GM15510 (cell line): ENCODE measurements around the gene TSPEAR.

ENCODE experiments used
- POLR2A ChIP-seq: IDR thresholded peaks from 3 replicates; pipeline ENCODE4 v1.6.1; 2011; ENCODE audit warnings: borderline replicate concordance; ENCODE audit not compliant: insufficient read length; ENCODE audit errors: extremely low read depth

TSPEAR gene

DNA sequence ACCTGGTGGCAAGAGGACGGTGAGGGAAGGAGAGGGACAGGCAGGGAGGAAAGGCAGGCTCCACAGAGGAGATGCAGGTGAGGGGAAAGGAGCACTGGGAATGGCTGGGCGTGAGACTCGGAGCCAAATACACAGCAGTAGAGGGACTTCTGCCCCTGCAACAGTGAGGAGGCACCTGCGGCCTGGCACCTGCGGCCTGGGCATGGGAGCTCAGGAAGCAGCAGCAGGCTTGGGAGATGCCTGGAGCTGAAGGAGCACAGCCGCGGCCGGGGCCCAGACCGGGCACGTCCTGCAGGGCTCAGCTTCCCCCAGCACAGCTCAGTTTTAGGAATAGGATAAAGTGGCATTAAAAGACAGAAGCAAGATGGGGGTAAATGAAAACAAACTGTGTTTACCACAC lies 20.9 kb upstream of the TSPEAR start:
- TF ChIP-seq POLR2A: no peak

DNA sequence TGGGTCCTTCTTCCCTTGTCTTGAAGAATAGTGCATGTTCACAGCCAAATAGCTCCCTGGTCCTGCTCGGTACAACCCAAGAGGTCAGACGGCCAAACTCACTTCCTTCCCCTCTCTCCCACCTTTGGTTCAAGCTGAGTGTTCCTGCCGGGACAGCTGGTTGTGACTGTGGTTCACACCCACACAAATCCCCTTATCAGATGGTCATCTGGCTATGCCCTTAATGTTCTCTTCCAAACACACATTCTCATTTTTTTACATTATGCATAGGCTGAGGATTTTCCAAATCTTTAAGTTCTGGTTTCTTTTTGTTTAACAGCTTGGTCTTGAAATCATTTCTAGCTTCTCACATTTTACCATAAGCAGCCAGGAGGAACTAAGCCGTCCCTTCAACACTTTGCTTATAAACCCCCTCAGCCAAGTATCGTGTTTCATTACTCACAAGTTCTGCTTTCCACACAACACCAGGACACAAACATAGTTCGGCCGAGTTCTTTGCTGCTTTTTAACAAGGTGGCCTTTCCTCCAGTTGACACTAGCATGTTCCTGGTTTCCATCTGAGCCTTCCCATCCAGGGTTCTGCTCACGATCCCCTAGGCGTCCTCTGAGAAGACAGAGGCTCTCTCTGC lies 19.7 kb upstream of the TSPEAR start:
- TF ChIP-seq POLR2A: no peak

DNA sequence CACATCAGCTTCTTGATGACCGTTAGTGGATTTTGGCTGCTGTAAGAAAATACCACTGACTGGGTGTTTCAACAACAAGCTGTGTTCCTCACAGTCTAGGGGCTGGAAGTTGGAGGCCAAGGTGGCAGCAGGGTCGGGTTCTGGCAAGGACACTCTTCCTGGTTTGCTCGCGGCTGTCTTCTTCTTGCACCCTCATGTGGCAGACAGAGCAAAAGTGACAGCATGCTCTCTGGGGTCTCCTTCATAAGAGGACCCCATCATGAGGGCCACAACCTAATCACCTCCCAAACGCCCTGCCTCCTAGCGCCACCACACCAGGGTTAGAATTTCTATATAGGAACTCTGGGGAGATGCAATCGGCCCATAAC lies 18.6 kb upstream of the TSPEAR start:
- no peak for TF ChIP-seq POLR2A

DNA sequence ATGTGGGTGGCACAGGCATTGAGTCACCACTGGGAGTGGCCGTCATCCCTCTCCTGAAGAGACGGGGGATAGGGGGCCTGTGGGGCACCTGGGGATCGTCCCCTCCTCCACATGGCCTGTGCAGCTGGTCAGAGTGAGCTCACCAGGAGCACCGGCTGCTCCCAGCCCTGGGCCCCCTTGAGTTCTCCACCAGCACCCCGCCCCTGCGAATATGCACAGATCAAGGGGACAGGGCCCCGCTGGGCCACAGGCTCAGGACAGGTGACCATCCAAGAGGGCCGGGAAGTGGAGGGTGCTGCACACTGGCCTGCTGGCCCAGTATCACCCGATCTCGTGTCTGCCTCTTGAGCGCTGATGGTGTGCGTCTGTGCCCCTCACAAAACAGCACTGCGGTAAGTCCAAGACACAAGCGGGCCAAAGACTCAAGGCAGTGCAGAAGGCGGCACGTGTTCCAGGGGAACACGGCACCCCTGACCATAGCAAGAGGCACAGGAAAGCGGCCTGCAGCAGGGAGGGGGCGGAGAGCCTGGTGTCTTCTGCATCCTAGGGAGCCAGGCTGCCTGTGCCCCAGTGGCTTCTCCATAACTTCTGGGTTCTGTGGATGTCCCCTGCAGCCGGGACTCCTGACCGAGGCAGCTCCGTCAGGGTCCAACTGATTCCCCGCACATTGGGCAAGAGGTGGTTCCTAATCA lies 18.1 kb upstream of the TSPEAR start:
- TF ChIP-seq POLR2A: no peak

DNA sequence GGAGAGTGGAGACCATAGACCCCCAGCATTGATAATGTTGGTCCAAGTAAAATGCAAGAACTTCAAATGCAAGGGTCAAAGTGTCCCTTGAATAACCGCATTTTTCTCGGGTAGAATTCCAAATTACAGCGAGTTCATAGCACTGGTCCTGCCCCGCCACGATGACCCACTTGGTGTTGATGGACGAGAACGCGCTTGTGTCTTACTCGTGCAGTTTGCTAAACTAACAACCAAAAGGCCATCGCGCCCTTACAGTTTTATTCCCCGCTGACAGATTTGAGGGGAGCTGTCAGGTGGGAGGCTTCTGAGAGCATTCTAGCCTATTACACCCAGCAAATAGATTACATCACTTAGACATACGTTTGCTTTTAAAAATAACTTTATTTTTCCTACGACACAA lies 17.3 kb upstream of the TSPEAR start:
- no peak for TF ChIP-seq POLR2A

DNA sequence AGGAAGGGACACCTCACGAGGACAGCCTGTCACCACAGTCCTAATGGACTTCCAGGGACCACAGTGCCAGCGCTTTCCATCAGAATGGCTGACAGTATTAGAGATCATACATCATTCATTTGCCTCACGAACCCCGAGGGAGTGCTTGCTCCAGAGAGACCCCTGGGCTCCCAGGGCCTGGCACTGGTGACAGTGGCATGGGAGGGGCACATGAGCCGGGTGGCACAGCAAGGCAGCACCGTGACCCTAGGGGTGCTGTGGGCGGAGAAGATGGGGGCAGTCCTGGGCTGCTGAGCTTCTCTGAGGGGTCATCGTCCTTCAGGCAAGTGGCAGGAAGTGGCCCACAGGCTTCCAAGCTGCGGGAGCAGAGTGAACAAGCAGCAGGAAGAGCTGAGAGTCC lies 16.4 kb upstream of the TSPEAR start:
- TF ChIP-seq POLR2A: no peak

DNA sequence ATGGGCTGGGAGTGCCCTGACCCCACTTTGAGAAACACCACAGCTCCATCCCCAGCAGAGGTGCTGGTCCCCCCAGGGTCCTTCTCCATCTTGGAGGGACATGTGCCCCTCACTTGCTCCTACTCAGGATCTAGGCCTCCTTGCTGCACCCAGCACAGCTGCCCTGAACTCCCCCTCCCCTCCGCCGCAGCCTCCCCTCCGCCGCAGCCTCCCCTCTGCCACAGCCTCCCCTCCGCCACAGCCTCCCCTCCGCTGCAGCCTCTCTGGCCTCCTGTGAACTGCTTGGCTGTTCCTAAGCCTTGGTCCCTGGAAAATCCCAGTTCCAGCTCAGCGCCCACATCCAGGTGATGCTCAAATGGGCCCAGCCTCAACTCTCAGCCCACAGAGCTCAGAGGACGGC lies 15.9 kb upstream of the TSPEAR start:
- TF ChIP-seq POLR2A: no peak

DNA sequence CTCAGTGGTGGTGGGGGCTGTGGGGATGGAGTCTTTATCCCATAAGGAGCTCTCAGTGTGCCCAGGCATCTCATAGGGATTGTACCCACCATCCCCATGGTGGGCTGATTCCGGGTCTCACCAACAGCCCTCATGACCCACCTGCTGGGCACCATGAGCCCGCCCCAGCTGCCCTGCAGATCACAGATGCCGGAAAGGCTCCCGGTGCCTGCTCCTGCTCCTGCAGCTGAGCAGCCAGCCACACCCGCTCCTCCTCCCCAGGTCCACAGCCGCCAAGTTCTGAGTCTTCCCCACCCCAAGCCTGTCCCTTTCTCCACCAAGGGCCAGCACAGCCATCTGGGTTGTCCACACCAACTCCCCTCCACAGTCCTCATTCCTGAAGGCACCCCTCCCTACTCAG lies 15.5 kb upstream of the TSPEAR start:
- no peak for TF ChIP-seq POLR2A

DNA sequence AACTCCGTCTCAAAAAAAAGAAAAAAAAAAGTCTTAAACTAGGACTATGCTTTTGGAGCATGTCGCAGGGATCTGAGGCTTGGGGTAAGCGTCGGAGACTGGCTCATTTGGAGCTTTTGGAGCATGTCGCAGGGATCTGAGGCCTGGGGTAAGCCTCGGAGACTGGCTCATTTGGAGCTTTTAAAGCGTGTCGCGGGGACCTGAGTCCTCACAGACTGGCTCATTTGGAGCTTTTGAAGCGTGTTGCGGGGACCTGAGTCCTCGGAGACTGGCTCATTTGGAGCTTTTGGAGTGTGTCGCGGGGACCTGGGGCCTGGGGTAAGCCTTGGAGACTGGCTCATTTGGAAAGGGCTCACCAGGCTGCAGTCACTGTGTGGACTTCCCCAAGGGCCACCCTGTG lies 13.6 kb upstream of the TSPEAR start:
- no peak for TF ChIP-seq POLR2A

DNA sequence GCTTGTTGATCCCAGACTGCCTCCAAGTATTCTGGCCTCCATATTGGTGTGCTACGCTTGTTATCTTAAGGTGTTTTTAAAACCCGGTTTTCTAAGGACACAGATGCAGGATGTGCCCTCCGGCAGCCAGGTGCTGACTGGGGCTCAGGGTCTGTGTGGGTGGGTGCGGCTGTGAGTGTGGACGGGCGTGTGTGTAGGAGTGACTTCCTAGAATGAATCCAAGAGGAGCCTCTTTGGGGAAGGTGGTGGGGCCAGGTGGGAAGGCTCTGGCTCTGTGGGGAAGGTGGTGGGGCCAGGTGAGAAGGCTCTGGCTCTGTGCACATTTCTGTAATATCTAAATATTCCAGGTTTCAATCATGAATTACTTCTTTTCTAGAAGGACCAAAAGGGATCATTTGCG lies 12.8 kb upstream of the TSPEAR start:
- no peak for TF ChIP-seq POLR2A

DNA sequence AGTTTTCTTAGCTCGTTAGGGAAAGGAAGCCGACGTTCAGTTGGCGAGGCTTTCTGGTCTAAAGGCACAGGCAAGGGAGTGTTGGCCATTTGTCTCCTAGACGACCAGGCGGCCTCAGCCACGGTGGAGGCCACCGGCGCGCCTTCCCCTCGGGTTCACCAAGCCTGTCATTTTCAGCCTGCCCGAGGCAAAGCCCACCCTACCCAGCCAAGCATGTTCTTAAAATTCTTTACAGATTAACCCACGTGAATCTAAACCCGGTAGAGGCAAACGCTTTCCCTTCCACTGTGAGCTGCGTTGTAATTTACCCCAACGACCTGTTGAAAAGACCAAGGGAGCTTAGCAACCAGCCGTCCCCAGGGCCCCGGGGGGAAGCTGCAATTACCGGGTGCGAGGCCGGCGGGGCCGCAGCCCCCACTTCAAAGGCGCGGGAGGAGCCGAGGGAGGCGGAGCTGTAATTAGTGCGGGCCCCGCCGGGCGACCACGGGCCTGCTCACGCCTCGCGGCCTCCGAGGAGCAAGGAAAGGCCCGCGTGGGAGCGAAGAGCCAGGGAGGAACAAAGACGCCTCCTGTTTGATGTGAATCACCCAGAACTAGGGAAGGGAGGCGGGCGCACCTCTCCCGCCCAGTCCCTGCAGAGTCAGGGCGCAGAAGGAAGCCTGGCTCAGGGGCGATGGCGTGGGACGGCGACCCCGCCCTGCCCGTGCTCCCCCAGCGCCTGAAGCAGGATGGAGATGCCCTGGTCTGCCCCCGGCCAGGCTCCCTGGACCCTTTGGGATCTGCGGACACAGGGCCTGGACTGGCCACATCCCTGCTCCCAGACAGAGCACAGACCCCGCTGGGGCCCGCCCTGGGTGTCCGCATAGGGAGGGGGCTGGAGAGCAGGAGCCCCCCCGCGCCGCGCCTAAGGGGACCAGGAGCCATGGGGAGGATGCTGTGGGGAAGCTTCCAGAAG lies 12.1 kb upstream of the TSPEAR start:
- no peak for TF ChIP-seq POLR2A

DNA sequence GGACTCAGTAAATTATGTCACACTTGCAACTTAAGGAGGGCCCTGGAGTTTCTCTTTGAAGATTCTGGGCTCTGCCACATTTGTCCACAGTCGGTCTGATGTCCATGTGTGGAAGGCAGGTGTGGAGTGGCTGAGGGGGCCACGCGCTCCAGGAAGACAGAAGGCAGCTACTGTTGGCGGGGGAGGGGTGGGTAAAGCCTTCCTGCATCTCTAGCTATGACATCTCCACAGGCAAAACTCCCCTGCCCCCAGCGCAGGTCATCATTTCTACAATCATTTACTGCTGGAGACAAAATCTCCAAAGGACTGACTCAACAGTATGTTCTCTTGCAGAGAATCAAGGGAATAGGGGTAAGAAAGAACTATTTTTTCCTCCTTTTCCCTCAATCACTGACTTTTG lies 11.4 kb upstream of the TSPEAR start:
- no peak for TF ChIP-seq POLR2A

DNA sequence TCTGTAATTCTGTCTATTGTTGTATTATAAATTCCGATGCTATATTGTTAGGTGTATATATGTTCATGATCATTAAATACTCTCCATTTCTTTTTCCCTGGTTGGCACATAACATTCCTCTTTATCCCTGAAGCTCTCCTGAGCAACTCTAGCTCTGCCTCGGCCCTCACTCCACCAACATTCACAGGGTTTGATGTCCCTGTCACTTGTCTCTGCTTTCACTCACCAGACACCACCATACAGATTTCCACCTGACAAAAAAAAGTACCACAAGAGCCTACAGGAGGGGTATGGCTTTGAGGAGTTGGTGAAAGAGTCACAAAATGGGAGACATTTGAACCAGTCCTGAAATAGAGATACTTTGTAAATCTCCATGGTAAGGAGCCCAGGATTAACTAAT lies 8.8 kb upstream of the TSPEAR start:
- no peak for TF ChIP-seq POLR2A

DNA sequence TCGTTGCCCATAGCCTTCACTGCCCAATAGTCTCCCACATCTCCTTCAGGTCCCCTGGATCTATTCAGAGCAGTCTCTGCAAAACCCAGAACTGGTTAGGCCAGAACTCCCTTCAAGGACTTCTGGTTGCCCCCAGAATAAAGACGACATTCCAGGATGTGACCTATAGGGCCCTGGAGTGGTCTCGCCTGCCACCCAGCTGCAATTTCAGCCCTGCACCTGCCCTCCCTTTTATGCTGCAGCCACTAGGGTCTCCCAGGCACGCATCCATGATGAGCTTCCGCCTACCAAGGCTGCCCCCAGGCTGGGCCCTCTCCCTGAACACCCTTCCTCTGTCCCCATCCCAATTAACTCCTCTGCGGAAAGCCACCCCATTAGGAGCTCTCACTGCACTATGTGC lies 7.2 kb upstream of the TSPEAR start:
- TF ChIP-seq POLR2A: no peak

DNA sequence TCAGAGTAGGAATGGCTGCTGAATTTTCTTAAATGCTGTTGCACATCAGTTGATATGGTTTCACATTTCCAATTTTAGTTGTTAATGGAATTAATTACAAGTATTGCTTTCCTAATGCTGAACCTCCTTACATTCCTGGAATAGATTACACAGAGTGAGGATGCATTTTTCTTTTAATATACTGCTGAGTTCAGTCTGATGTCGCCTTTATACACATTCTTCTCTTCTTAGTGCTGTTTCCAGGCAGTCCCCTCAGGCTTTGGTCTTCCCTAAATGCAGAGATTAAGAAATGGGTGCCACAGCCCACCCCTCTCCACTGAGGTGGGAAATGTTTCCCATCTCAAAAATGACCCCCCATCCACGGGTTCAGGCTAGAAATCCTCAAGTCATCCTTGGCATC lies 6.7 kb upstream of the TSPEAR start:
- TF ChIP-seq POLR2A: no peak
